CD14-positive monocyte (primary cell): ENCODE results near the gene KRTAP19-2. TPM values are rescaled to one million over a fixed set of nuclear protein-coding genes. Genes with fewer than 3 reads are reported as not detected.

Source experiments
- DNase-seq, 3 donors: peaks; one replicate each; pipeline ENCODE4 v3.0.0-alpha.2; 2011 to 2022
- H2AFZ ChIP-seq: 2 replicates; pipeline ENCODE4 v1.6.0; 2012; ENCODE audit warnings: mild to moderate bottlenecking, low read depth, low read length, inconsistent platforms; ENCODE audit not compliant: insufficient read depth, poor library complexity, severe bottlenecking
- H3K27ac ChIP-seq, 2 donors: 1 replicate in 1 of 2; 2 replicates in 1 of 2; pipeline ENCODE4 v1.5.1; 2012 to 2013; ENCODE audit warnings: low read length in 2 of 2, control low read depth in 1 of 2, inconsistent platforms in 1 of 2, low read depth in 1 of 2, mild to moderate bottlenecking in 1 of 2
- H3K27me3 ChIP-seq, 2 donors: one replicate each; pipeline versions ENCODE4 v1.6.0 to v1.6.1; 2011 to 2013; ENCODE audit warnings: low read length in 2 of 2; ENCODE audit not compliant: control insufficient read depth in 2 of 2, insufficient read depth in 2 of 2
- H3K36me3 ChIP-seq, 2 donors: replicated peaks in 1 of 2; 1 replicate in 1 of 2; 2 replicates in 1 of 2; pipeline versions ENCODE4 v1.5.1 to v1.6.1; 2012 to 2013; ENCODE audit warnings: low read length in 2 of 2, control low read depth in 1 of 2, inconsistent platforms in 1 of 2, mild to moderate bottlenecking in 1 of 2; ENCODE audit not compliant: insufficient read depth in 2 of 2, control insufficient read depth in 1 of 2
- H3K4me1 ChIP-seq, 2 donors: 1 replicate in 1 of 2; 2 replicates in 1 of 2; pipeline versions ENCODE4 v1.5.1 to v1.6.1; 2012 to 2013; ENCODE audit warnings: low read length in 2 of 2, control low read depth in 1 of 2, inconsistent platforms in 1 of 2, mild to moderate bottlenecking in 1 of 2, moderate library complexity in 1 of 2; ENCODE audit not compliant: insufficient read depth in 2 of 2, control insufficient read depth in 1 of 2
- H3K4me2 ChIP-seq: replicated peaks from 2 replicates; pipeline ENCODE3; 2012; ENCODE audit warnings: low read length, moderate library complexity, mild to moderate bottlenecking; ENCODE audit not compliant: poor library complexity, severe bottlenecking; ENCODE audit errors: extremely low read depth
- H3K4me3 ChIP-seq, 3 experiments: fragments of 200-600 bp in 1 of 3; sonication (generic) in 1 of 3; replicated peaks in 1 of 3; 1 replicate in 2 of 3; 2 replicates in 1 of 3; pipeline ENCODE4 v1.5.1; 2011 to 2013; ENCODE audit warnings: low read length in 3 of 3, mild to moderate bottlenecking in 3 of 3, control low read depth in 2 of 3, low read depth in 2 of 3, inconsistent platforms in 1 of 3, moderate library complexity in 1 of 3
- H3K79me2 ChIP-seq: 2 replicates; pipeline ENCODE4 v1.6.0; 2012; ENCODE audit warnings: mild to moderate bottlenecking, control low read depth, inconsistent platforms, low read length, moderate library complexity; ENCODE audit not compliant: insufficient read depth
- H3K9ac ChIP-seq: 2 replicates; pipeline ENCODE4 v1.6.0; 2017; ENCODE audit warnings: low read length, mild to moderate bottlenecking; ENCODE audit not compliant: insufficient read depth, poor library complexity, severe bottlenecking
- H3K9me3 ChIP-seq, 2 donors: replicated peaks in 1 of 2; 1 replicate in 1 of 2; 2 replicates in 1 of 2; pipeline versions ENCODE4 v1.5.1 to v1.6.1; 2012 to 2013; ENCODE audit warnings: low read length in 2 of 2, control low read depth in 1 of 2; ENCODE audit not compliant: control insufficient read depth in 1 of 2, insufficient read depth in 1 of 2
- H4K20me1 ChIP-seq: 2 replicates; pipeline ENCODE4 v1.6.0; 2012; ENCODE audit warnings: mild to moderate bottlenecking, low read length, control low read depth, moderate library complexity; ENCODE audit not compliant: insufficient read depth
- H3K27ac Mint-ChIP-seq, 7 donors: one replicate each; pipeline ENCODE4 v1.8.0; 2020; ENCODE audit warnings: mild to moderate bottlenecking in 7 of 7, mixed read lengths in 7 of 7, moderate library complexity in 6 of 7, inconsistent platforms in 2 of 7
- H3K27me3 Mint-ChIP-seq, 3 donors: one replicate each; pipeline ENCODE4 v1.8.0; 2021 to 2022; ENCODE audit warnings: low read depth in 3 of 3, mild to moderate bottlenecking in 3 of 3, mixed read lengths in 3 of 3, moderate library complexity in 3 of 3, inconsistent platforms in 1 of 3
- H3K36me3 Mint-ChIP-seq, 2 donors: one replicate each; pipeline ENCODE4 v1.8.0; 2020; ENCODE audit warnings: mixed read lengths in 2 of 2, inconsistent platforms in 1 of 2, mild to moderate bottlenecking in 1 of 2
- H3K4me1 Mint-ChIP-seq: one replicate; pipeline ENCODE4 v1.8.0; 2020; ENCODE audit warnings: mild to moderate bottlenecking, mixed read lengths
- H3K4me3 Mint-ChIP-seq, 2 donors: one replicate each; pipeline ENCODE4 v1.8.0; 2020; ENCODE audit warnings: mild to moderate bottlenecking in 2 of 2, mixed read lengths in 2 of 2, moderate library complexity in 1 of 2
- H3K9me3 Mint-ChIP-seq, 7 donors: one replicate each; pipeline ENCODE4 v1.8.0; 2020 to 2022; ENCODE audit warnings: mixed read lengths in 7 of 7, mild to moderate bottlenecking in 6 of 7, moderate library complexity in 6 of 7, inconsistent platforms in 2 of 7
- CTCF ChIP-seq: fragments of 200-600 bp; IDR thresholded peaks from one replicate; pipeline ENCODE4 v1.8.0; 2022; ENCODE audit warnings: antibody characterized with exemption, mild to moderate bottlenecking
- WGBS: methylation state at CpG from one replicate; pipeline ENCODE4 v1.1.5; 2013; ENCODE audit warnings: missing lambda C conversion rate; ENCODE audit not compliant: insufficient coverage; 5-methylcytosine and 5-hydroxymethylcytosine counted together
- intact Hi-C, 2 donors: fragments of 100-400 bp; cut with micrococcal nuclease; formaldehyde crosslinking; loops; one replicate each; pipeline versions ENCODE4 v1.15.0 to v1.15.1; 2023
- polyA plus RNA-seq, 3 donors: library from polyadenylated mRNA; depleted of rRNA in 1 of 3; unstranded in 2 of 3; stranded (reverse) in 1 of 3; fragments of 300-500 nt in 2 of 3; fragments of >200 nt in 1 of 3; fragmentation: Illumina TruSeq in 2 of 3; gene quantifications; 1 replicate in 2 of 3; 2 replicates in 1 of 3; pipeline ENCODE4 v1.2.3, GENCODE V29; 2012 to 2021

KRTAP19-2 gene
- polyA plus RNA-seq, 3 donors = not detected

GRCh38 chr21:30479259-30479658, 8.0 kb downstream of the KRTAP19-2 start:
- Mint-ChIP-seq H3K36me3 (no peaks in the 10 kb centered on the region), H3K9me3 (peaks cover 0 to 2% (median 0%) of the 10 kb centered on the region in 7 donors), H3K4me1 (no peaks in the 10 kb centered on the region), H3K4me3 (no peak overlapping the region), H3K27me3 (no peaks in the 10 kb centered on the region), H3K27ac (no peak overlapping the region)
- no peak for DNase-seq
- Histone ChIP-seq H3K9ac (no peak overlapping the region), H3K79me2 (no peaks in the 10 kb centered on the region), H3K27ac (no peak overlapping the region), H3K4me1 (no peaks in the 10 kb centered on the region), H3K4me3 (no peak overlapping the region), H3K9me3 (no peaks in the 10 kb centered on the region), H3K36me3 (no peaks in the 10 kb centered on the region), H3K27me3 (no peaks in the 10 kb centered on the region), H2AFZ (no peak overlapping the region), H3K4me2 (no peak overlapping the region), H4K20me1 (no peaks in the 10 kb centered on the region)
- no peak for TF ChIP-seq CTCF
- WGBS = 64% methylated on average over 3 of the region's 4 CpGs
- intact Hi-C loops = no loop called here

- Mint-ChIP-seq H3K36me3 (no peaks in the 10 kb centered on the region), H3K27ac (no peak overlapping the region), H3K4me1 (no peaks in the 10 kb centered on the region), H3K27me3 (no peaks in the 10 kb centered on the region), H3K9me3 (peaks cover 0 to 2% (median 0%) of the 10 kb centered on the region in 7 donors), H3K4me3 (no peak overlapping the region)
- Histone ChIP-seq H3K27me3 (no peaks in the 10 kb centered on the region), H3K27ac (no peak overlapping the region), H3K9me3 (no peaks in the 10 kb centered on the region), H2AFZ (no peak overlapping the region), H3K4me1 (no peaks in the 10 kb centered on the region), H3K36me3 (no peaks in the 10 kb centered on the region), H3K4me3 (no peak overlapping the region), H4K20me1 (no peaks in the 10 kb centered on the region), H3K4me2 (no peak overlapping the region), H3K79me2 (no peaks in the 10 kb centered on the region), H3K9ac (no peak overlapping the region)
- 61% methylated on average over 3 of the region's 3 CpGs for WGBS
- no peak for TF ChIP-seq CTCF
- DNase-seq = no peak
- intact Hi-C loops = no loop called here
Observed at GRCh38 chr21:30478004-30478403, 9.2 kb downstream of the KRTAP19-2 start.
